ENCODE data around the gene CANT1.
"Not testable (repeated sequence)": the region's sequence is repeated elsewhere in the genome, so short reads cannot be mapped to it uniquely, and the experiment has no call there.

The CANT1 gene

DNA sequence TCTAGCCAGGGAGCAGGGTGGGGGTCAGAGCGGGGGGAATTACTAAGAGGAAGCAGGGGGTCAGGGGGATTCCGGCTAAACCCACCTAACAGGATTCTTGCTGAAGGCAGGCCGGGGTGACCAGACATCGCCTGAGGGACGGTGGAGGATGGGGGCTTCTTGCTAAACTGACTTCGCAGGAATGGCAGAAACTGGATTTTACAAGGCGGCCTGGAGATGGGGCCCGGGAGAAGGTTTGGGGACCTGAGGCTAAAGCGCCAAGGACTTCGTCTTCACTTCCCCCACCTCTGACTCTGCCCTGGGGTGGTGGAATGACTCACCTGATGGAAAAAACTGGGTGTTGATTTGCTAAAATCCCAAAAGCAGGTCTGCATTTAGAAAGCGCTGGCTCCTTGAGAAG, 53.3 kb downstream of the CANT1 start:
- DNase-seq: no peak

DNA sequence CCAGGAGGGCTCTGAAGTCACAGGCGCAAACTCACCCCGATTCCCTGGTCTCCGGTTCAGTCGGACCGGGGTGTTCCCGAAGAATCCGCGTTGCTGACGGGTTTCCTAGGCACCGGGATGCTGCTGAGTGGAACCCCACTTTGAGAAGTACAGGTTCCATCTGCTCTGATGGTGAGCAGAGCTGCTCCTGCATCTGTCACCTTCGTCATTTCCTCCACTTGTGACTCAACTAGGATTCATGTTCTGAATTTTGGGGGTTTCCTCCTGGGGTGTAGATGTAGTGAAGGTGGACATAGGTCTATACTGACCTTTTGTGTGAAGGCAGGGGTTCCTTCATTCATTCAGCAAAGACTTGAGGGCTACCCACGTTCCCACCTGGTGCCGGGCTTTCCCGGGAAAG, 54.9 kb downstream of the CANT1 start:
- no peak for DNase-seq

- DNase-seq: no peak
Observed at GRCh38 chr17:78953356-78954350, 55.9 kb downstream of the CANT1 start.

DNA sequence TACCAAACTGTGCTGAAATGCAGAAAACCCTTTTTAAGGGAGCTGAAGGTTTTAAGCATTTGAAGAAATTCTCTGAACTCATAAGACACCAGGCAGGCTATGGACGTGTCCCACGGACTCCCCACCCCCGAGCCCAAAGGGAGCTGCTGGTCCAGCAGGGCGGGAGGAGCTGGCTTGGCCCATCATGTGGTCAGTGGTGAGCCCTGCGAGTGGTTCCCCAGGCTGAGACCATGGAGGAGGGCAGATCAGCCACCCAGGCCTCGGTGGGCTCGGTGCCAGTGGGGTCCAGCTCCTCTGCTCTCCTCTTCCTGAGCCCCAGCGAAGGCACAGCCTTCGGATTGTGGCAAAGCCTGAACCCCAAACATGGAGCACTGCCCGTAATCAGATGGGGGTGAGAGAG, 56.9 kb downstream of the CANT1 start:
- no peak for DNase-seq

GRCh38 chr17:78951967-78952551, 57.5 kb downstream of the CANT1 start:
- no peak for DNase-seq

DNA sequence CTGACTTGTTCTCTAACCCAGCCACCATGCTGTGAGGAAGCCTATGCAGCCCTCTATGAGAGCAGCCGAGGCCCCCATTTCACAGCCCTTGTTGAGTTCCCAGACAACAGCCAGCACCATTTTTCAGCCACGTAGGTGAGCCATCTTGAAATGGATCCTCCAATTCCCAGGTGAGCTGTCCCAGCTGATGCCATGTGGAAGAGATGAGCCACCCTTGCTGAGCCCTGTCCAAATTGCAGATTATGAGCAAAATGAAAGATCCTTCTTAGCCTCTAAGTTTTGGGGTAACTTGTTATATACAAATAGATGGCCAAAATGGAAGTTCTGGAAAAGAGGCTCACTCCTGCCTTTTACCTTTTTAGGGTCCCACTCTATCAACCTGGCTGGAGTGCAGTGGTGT, 58.7 kb downstream of the CANT1 start:
- DNase-seq: no peak

GRCh38 chr17:78947235-78948149, 62.1 kb downstream of the CANT1 start:
- no peak for DNase-seq

- DNase-seq: no peak
Observed at GRCh38 chr17:78946631-78947030, 62.9 kb downstream of the CANT1 start.

DNA sequence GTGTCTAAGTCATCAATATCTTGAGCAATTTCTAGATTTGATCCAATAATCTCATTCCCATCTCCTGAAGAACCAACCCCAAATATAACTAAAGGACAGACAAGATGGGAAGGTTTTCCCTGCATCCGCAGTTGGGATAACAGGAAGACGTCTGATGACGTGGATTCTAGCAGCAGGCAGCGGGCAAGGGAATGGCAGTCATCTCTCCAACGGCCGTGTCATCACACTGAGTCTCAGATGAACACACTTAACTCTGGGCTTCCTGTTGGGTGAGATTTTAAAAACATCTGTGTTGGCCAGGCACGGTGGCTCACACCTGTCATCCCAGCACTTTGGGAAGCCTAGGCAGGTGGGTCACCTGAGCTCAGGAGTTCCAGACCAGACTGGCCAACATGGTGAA, 63.4 kb downstream of the CANT1 start:
- no peak for DNase-seq

DNA sequence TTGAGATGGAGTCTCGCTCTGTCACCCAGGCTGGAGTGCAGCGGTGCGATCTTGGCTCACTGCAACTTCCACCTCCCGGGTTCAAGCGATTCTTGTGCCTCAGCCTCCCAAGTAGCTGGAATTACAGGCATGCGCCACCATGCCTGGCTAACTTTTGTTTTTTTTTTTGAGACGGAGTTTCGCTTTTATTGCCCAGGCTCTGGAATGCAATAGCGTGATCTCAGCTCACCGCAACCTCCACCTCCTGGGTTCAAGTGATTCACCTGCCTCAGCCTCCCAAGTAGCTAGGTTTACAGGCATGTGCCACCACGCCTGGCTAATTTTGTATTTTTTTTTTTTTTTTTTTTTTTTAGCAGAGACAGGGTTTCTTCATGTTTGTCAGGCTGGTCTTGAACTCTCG, 64.1 kb downstream of the CANT1 start:
- not testable (repeated sequence) for DNase-seq

- DNase-seq: no peak
Observed at GRCh38 chr17:78944956-78945355, 64.6 kb downstream of the CANT1 start.

- no peak for DNase-seq
Observed at GRCh38 chr17:78944026-78944425, 65.5 kb downstream of the CANT1 start.

All from activated CD4-positive, alpha-beta T cell treated with anti-CD3 and anti-CD28 coated beads, Interleukin-2, amount 50 U/mL, for 4 hours (primary cell).